Esophagus muscularis mucosa (tissue), 3 donors: ENCODE results near the gene SMAGP.

Source experiments
- CTCF ChIP-seq, 3 experiments: fragments of 200-600 bp in 2 of 3; fragments of 450-650 bp in 1 of 3; sonication (generic) in 2 of 3; IDR thresholded peaks; one replicate each; pipeline ENCODE4 v1.5.1; 2017 to 2019; ENCODE audit warnings: antibody characterized with exemption in 3 of 3, mild to moderate bottlenecking in 2 of 3, moderate library complexity in 1 of 3
- POLR2A ChIP-seq: fragments of 450-650 bp; IDR thresholded peaks from one replicate; pipeline ENCODE4 v1.6.1; 2017; ENCODE audit warnings: antibody characterized with exemption, moderate library complexity, mild to moderate bottlenecking, low read depth

GRCh38 chr12:51199366-51199945 lies 70.8 kb downstream of the SMAGP start:
- TF ChIP-seq POLR2A (no peak), CTCF (IDR thresholded peaks at IDR 0.05) (no peak)
